CD4-positive, alpha-beta T cell treated with Interleukin-1 beta for 1 hour (primary cell): ENCODE data around the gene ENHO.

Experiments
- DNase-seq, 2 donors: peaks; one replicate each; pipeline ENCODE4 v3.0.0-alpha.2; 2020 to 2022

The ENHO gene

GRCh38 chr9:34522091-34522887 lies 501 bp downstream of the ENHO start:
- DNase-seq, result no peak

- no peak for DNase-seq
These were observed 1.3 kb downstream of the ENHO start for GRCh38 chr9:34521406-34522045.

- no peak for DNase-seq
These were observed 2.0 kb downstream of the ENHO start for GRCh38 chr9:34520505-34521385.

GRCh38 chr9:34520096-34520495 lies 2.7 kb downstream of the ENHO start:
- no peak for DNase-seq

- DNase-seq, result no peak
These were observed 3.3 kb downstream of the ENHO start for GRCh38 chr9:34519321-34520020.

GRCh38 chr9:34518896-34519295 lies 3.9 kb downstream of the ENHO start:
- DNase-seq, result no peak

- DNase-seq, result no peak
These were observed 4.6 kb downstream of the ENHO start for GRCh38 chr9:34518110-34518616.

- no peak for DNase-seq
These were observed 5.6 kb downstream of the ENHO start for GRCh38 chr9:34517185-34517584.

- no peak for DNase-seq
These were observed 6.8 kb downstream of the ENHO start for GRCh38 chr9:34515959-34516358.

GRCh38 chr9:34514816-34515215 lies 8.0 kb downstream of the ENHO start:
- no peak for DNase-seq

GRCh38 chr9:34514401-34514800 lies 8.4 kb downstream of the ENHO start:
- no peak for DNase-seq

GRCh38 chr9:34513567-34514214 lies 9.1 kb downstream of the ENHO start:
- no peak for DNase-seq

GRCh38 chr9:34512131-34513078 lies 10.4 kb downstream of the ENHO start:
- DNase-seq, result no peak

GRCh38 chr9:34510497-34511468 lies 12.0 kb downstream of the ENHO start:
- no peak for DNase-seq

GRCh38 chr9:34508951-34509350 lies 13.8 kb downstream of the ENHO start:
- no peak for DNase-seq

GRCh38 chr9:34508463-34508862 lies 14.3 kb downstream of the ENHO start:
- DNase-seq, result no peak

- DNase-seq, result no peak
These were observed 14.8 kb downstream of the ENHO start for GRCh38 chr9:34507966-34508365.

GRCh38 chr9:34507556-34507955 lies 15.2 kb downstream of the ENHO start:
- DNase-seq, result no peak

- DNase-seq, result no peak
These were observed 16.2 kb downstream of the ENHO start for GRCh38 chr9:34506623-34507022.
